ENCODE measurements around the gene PEX6. TPM values are rescaled to one million over a fixed set of nuclear protein-coding genes. Genes with fewer than 3 reads are reported as not detected.
"Not testable (repeated sequence)": the region's sequence is repeated elsewhere in the genome, so short reads cannot be mapped to it uniquely, and the experiment has no call there.

PEX6 gene
- polyA plus RNA-seq, 4 donors = 19.5 to 31.1 (median 24.2) TPM

- no peak for DNase-seq (ENCODE audit: low read depth in 4 of 4, low spot score in 2 of 4)
Measured at GRCh38 chr6:42967228-42967627, 11.8 kb downstream of the PEX6 start.

DNA sequence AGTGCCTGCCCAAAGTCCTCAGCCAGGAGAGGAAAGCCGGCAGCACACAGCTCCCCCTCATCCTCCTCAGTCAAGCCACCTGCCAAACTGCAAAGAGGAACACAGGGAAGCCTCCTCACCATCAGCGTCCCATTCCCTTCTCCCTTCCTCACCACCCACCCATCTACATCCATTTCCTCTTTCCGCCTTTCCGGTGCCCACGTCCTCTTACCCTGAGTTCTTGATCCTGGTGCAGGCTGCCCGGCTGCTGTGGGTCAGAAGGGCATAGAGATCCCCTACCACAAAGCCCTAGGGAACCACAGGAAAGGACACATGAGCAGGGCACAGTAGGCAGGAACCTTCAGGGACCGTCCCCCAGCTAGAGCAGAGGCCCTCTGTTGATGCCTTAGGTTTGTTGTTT, 12.4 kb downstream of the PEX6 start:
- DNase-seq (ENCODE audit: low read depth in 4 of 4, low spot score in 2 of 4) = no peak

DNA sequence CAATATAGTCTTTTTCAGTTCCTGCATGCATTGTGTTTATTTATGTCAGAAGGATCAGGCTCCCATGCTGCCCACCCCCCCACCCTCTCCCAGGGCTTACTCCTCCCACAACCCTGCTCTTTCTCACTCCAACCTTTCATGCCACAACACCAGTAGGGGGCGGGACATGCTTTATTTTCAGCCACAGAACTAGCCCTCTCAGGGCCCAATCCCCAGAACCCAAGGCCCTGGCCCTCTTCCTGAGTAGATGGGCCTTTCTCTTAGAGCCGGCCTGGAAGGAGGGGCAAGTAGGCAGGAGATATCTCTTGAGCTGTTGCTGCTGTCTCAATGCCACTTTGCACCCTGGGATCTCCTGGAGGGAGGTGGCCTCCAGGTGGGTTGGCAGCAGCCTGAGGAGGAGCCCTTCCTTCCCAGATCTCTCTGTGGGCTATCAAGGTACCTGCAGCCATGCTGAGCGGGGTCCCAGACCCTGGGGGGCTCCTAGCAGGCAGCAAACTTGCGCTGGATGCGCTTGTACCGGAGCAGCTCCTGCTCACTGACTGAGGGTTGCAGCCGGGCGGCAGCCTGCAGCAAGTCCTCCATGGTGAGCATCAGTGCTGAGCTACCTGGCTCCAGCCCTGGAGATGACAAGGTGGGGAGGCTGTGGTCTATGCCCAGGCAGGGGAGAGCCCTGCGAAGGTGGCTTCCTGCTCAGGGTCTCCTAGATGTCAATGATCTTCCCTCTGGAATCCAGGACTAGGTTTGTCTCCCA, 15.0 kb downstream of the PEX6 start:
- no peak for DNase-seq (ENCODE audit: low read depth in 4 of 4, low spot score in 2 of 4)

DNA sequence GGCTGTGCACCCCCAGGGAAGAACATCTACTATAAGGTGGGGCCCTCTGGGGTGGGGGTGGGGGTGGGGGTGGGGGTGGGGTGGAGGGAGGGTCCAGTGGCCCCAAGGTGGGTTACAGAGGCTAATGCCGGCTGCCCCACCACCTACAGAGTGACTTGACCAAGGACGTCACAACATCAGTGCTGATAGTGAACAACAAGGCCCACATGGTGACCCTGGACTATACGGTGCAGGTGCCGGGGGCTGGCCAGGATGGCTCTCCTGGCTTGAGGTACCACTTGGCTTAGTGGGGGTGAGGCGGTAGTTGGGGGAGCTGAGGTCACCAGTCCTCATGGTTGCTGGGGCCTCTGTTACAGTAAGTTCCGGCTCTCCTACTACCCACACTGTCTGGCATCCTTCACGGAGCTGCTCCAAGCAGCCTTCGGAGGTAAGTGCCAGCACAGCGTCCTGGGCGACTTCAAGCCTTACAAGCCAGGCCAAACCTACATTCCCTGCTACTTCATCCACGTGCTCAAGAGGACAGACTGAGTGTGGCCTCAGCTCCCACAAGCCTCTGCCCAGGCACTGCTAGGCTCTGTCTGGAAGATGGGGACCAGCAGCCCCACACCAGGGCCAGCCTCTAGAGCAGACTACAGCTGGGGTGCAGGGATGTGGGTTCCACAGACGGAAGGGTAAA, 15.7 kb downstream of the PEX6 start:
- no peak for DNase-seq (ENCODE audit: low read depth in 4 of 4, low spot score in 2 of 4)

- no peak for DNase-seq (ENCODE audit: low read depth in 4 of 4, low spot score in 2 of 4)
Measured at GRCh38 chr6:42962502-42963178, 16.3 kb downstream of the PEX6 start.

GRCh38 chr6:42962096-42962495, 16.9 kb downstream of the PEX6 start:
- DNase-seq (ENCODE audit: low read depth in 4 of 4, low spot score in 2 of 4) = no peak

GRCh38 chr6:42961020-42961470, 17.9 kb downstream of the PEX6 start:
- no peak for DNase-seq (ENCODE audit: low read depth in 4 of 4, low spot score in 2 of 4)

DNA sequence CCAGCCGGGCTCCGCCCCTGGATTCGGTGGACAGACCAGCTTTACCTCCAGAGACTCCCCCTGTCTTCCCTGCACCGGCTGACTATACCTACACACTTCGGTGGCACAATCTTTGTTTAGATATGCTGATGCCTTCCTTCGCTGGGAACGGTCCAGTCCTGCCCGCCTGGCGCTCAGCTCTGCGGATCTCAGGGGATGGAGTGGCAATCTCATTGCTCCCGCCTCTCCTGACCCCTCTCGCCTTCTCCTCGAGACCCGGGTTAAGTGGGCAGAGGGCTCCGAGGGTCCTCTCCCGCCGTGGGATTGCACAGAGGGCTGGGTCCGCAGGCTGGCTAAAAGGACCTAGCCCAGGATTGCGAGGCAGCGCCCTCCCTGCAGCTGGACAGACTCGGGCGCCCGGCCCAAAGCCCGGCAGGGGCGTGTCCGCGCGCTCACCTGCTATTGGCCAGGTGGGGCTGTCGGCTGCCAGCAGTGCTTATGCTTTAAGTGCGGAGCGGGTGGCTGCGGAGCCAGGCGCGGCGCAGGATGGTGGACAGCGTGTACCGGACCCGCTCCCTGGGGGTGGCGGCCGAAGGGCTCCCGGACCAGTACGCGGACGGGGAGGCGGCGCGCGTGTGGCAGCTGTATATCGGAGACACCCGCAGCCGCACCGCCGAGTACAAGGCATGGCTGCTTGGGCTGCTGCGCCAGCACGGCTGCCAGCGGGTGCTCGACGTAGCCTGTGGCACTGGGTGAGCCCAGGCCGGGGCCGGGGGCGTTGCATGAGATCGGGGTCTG, 18.6 kb downstream of the PEX6 start, which contains the start of gene GNMT:
TSS of gene GNMT (plus strand) at position 512 of the 777 bp plus-strand sequence. CDS start at position 526, 14 bp downstream.
- DNase-seq (ENCODE audit: low read depth in 4 of 4, low spot score in 2 of 4) = peak in 1 of 4 donors; percentile 48

GRCh38 chr6:42959917-42960242, 19.1 kb downstream of the PEX6 start:
- no peak for DNase-seq (ENCODE audit: low read depth in 4 of 4, low spot score in 2 of 4)

GRCh38 chr6:42958125-42958524, 20.9 kb downstream of the PEX6 start:
- DNase-seq (ENCODE audit: low read depth in 4 of 4, low spot score in 2 of 4) = no peak

DNA sequence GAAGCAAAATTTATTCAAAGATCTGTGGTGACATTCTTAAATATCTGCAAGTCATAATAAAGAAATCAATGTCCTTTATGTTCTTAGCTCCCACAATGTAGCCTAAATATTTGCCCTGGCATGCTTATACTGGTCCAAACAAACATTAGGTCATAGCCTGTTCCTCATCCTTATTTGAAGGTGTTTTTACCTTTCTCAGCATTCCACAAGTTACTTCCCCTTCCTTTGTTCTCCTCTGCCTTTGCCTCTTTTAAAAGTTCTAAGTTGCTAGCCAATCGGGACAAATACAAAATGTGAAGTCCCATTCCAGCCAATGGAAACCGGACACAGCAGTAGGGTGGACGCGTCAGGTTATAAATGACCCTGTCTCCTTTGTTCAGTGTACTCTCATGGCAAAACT, 24.6 kb downstream of the PEX6 start:
- not testable (repeated sequence) for DNase-seq (ENCODE audit: low read depth in 4 of 4, low spot score in 2 of 4)

- no peak for DNase-seq (ENCODE audit: low read depth in 4 of 4, low spot score in 2 of 4)
Measured at GRCh38 chr6:42952389-42952788, 26.6 kb downstream of the PEX6 start.

DNA sequence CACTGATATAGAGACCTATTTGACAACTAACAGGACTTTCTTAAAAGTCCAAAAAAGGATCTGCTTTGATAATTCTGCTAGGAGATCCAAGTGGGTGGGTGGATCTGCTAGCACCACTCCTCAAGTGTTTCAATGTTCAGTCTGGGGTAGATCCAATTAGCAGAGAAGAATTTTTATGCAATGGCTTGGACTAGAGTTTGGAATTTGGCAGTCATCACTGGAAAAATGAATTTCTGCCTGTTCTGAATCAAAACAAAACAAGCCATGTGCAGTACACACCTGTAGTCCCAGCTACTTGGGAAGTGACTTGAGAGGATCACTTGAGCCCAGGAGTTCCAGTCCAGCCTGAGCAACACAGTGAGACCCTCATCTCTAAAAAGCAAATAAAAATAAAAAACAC, 31.0 kb downstream of the PEX6 start:
- DNase-seq (ENCODE audit: low read depth in 4 of 4, low spot score in 2 of 4) = no peak

GRCh38 chr6:42942444-42942843, 36.5 kb downstream of the PEX6 start:
- DNase-seq (ENCODE audit: low read depth in 4 of 4, low spot score in 2 of 4) = no peak

DNA sequence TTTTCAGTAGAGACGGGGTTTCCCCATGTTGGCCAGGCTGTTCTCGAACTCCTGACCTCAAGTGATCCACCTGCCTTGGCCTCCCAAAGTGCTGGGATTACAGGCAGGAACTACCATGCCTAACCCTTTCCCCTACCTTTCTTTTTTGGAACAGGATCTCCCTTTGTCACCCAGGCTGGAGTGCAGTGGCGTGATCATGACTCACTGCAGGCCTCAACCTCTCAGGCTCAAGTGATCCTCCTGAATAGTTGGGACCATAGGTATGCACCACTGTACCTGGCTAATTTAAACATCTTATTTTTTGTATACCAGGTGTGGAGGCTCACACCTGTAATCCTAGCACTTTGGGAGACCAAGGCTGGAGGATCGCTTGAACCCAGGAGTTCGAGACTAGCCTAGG, 37.6 kb downstream of the PEX6 start:
- not testable (repeated sequence) for DNase-seq (ENCODE audit: low read depth in 4 of 4, low spot score in 2 of 4)

DNA sequence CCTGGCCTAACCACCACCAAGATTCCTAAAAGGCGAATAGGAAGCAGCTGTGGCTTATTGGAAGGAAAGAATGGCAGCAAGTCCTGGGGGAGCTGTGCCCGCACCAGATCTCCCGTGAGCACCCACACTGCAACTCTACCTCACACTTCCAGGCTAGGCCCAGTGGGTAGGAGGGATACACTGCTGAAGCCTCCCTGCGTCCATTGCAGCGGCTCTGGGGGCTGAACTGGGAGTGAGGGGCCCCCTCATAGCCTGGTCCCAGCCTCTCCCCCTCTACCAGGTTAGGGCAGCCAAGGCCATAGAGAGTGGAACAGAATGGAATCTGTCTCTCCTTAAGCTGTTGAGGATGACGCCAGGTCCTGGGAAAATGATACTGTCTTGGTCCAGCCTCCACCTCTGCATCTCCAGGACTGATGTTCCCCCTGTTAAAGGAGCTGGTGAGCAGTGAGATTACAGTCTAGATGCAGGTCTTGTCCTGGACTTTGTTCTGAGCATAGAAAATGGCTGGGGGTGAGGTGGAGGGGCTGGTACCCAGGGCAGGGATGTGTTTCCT, 38.4 kb downstream of the PEX6 start:
- no peak for DNase-seq (ENCODE audit: low read depth in 4 of 4, low spot score in 2 of 4)

- no peak for DNase-seq (ENCODE audit: low read depth in 4 of 4, low spot score in 2 of 4)
Measured at GRCh38 chr6:42939810-42940167, 39.2 kb downstream of the PEX6 start.

- DNase-seq (ENCODE audit: low read depth in 4 of 4, low spot score in 2 of 4) = no peak
Measured at GRCh38 chr6:42938987-42939809, 39.8 kb downstream of the PEX6 start.

- DNase-seq (ENCODE audit: low read depth in 4 of 4, low spot score in 2 of 4) = no peak
Measured at GRCh38 chr6:42938428-42938796, 40.6 kb downstream of the PEX6 start.

Data from left renal cortex interstitium (tissue), 4 donors.